ENCODE measurements around the gene AKNA. TPM values are rescaled to one million over a fixed set of nuclear protein-coding genes. Genes with fewer than 3 reads are reported as not detected.
"Not testable (repeated sequence)": the region's sequence is repeated elsewhere in the genome, so short reads cannot be mapped to it uniquely, and the experiment has no call there.

The AKNA gene
- total RNA-seq, 1 experiment from 2014 or later, result 20.6 TPM

- POLR2A ChIA-PET; H3K9me2 ChIP-seq (ENCODE audit: insufficient read depth); H3K4me3 ChIP-seq (replicated peaks in 1 of 2; ENCODE audit: low read depth in 1 of 2, low read length in 2 of 2); H3K9me3 ChIP-seq (ENCODE audit: control insufficient read depth in 1 of 2, insufficient read depth in 1 of 2, low read depth in 1 of 2, low read length in 2 of 2); DNase-seq (ENCODE audit: low read depth, low spot score); intact Hi-C loops (cut with micrococcal nuclease); H3K4me2 ChIP-seq (ENCODE audit: low read length); RAD21 ChIA-PET (ENCODE audit: low non-redundant PET in 1 of 2, low total read pairs in 2 of 2, uncharacterized antibody in 2 of 2, unreplicated experiment in 2 of 2); H3K27me3 ChIP-seq (ENCODE audit: insufficient read depth, low read length); H3K27ac ChIP-seq (ENCODE audit: low read depth, low read length); H2AFZ ChIP-seq (ENCODE audit: low read depth, low read length, poor library complexity, severe bottlenecking); ATAC-seq; H3K36me3 ChIP-seq (ENCODE audit: control insufficient read depth in 1 of 2, insufficient read depth in 2 of 2, low read length in 2 of 2); CTCF ChIA-PET; BruUV-seq (replicated peaks); H3K4me1 ChIP-seq (ENCODE audit: control insufficient read depth in 1 of 2, insufficient read depth in 2 of 2, low read length in 2 of 2); H3K79me2 ChIP-seq (ENCODE audit: insufficient read depth, low read length); H3K9ac ChIP-seq (ENCODE audit: low read length); H4K20me1 ChIP-seq (ENCODE audit: insufficient read depth): not testable (repeated sequence)
Observed at GRCh38 chr9:114322160-114322818, 65.5 kb downstream of the AKNA start.

DNA sequence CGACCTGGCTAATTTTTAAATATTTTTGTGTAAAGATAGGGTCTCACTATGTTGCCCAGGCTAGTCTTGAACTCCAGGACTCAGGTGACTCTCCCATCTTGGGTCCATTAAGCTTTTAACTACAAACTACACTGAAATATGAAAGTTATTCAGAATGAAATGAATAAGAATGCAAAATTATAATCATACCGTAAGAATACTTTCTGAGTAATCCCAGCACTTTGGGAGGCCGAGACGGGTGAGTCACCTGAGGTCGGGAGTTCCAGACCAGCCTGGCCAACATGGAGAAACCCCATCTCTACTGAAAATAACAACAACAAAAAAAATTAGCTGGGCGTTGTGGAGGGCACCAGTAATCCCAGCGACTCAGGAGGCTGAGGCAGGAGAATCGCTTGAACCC lies 66.0 kb downstream of the AKNA start:
- intact Hi-C loops (cut with micrococcal nuclease), result no loop called here
- no peak overlapping the region for H3K4me3 ChIP-seq (replicated peaks in 1 of 2; ENCODE audit: low read depth in 1 of 2, low read length in 2 of 2)
- POLR2A ChIA-PET, result no interaction called here
- RAD21 ChIA-PET (ENCODE audit: low non-redundant PET in 1 of 2, low total read pairs in 2 of 2, uncharacterized antibody in 2 of 2, unreplicated experiment in 2 of 2), result no interaction called here
- no TSS peak for BruUV-seq (replicated peaks)
- no peaks in the 10 kb centered on the region for H3K36me3 ChIP-seq (ENCODE audit: control insufficient read depth in 1 of 2, insufficient read depth in 2 of 2, low read length in 2 of 2)
- H3K4me1 ChIP-seq (ENCODE audit: control insufficient read depth in 1 of 2, insufficient read depth in 2 of 2, low read length in 2 of 2), result no peaks in the 10 kb centered on the region
- no peak overlapping the region for H3K27ac ChIP-seq (ENCODE audit: low read depth, low read length)
- ATAC-seq, result no peak
- H2AFZ ChIP-seq (ENCODE audit: low read depth, low read length, poor library complexity, severe bottlenecking), result no peak overlapping the region
- H3K9me3 ChIP-seq (ENCODE audit: control insufficient read depth in 1 of 2, insufficient read depth in 1 of 2, low read depth in 1 of 2, low read length in 2 of 2), result no peaks in the 10 kb centered on the region
- H3K9me2 ChIP-seq (ENCODE audit: insufficient read depth), result no peaks in the 10 kb centered on the region
- no peak for DNase-seq (ENCODE audit: low read depth, low spot score)
- no peak overlapping the region for H3K9ac ChIP-seq (ENCODE audit: low read length)
- H3K79me2 ChIP-seq (ENCODE audit: insufficient read depth, low read length), result no peaks in the 10 kb centered on the region
- CTCF ChIA-PET, result interaction anchor here (0.8 kb wide), 1 partner anchor 214 kb away, joined by 3 read pairs; no protein-coding TSS in a partner anchor
- no peaks in the 10 kb centered on the region for H4K20me1 ChIP-seq (ENCODE audit: insufficient read depth)
- H3K27me3 ChIP-seq (ENCODE audit: insufficient read depth, low read length), result peaks cover 3% of the 10 kb centered on the region; the same call in 1 of the 2 replicates
- H3K4me2 ChIP-seq (ENCODE audit: low read length), result no peak overlapping the region
- no peak for TF ChIP-seq CBX3 (IDR thresholded peaks at IDR 0.05; ENCODE audit: low read depth)
- no peak for TF ChIP-seq POLR2A (IDR thresholded peaks at IDR 0.05; ENCODE audit: borderline replicate concordance, extremely low read depth, insufficient read depth, insufficient read length)
- no peak for TF ChIP-seq RAD21 (IDR thresholded peaks at IDR 0.05; ENCODE audit: low read depth)
- no peak for TF ChIP-seq EZH2 (IDR thresholded peaks at IDR 0.05)
- TF ChIP-seq SRF (IDR thresholded peaks at IDR 0.05; ENCODE audit: low read depth), result no peak
- TF ChIP-seq FOSL1 (IDR thresholded peaks at IDR 0.05; ENCODE audit: low read depth), result no peak
- no peak for TF ChIP-seq YY1 (IDR thresholded peaks at IDR 0.05; ENCODE audit: extremely low read depth, insufficient replicate concordance, low read depth, low read length)
- TF ChIP-seq, protein P1, sequence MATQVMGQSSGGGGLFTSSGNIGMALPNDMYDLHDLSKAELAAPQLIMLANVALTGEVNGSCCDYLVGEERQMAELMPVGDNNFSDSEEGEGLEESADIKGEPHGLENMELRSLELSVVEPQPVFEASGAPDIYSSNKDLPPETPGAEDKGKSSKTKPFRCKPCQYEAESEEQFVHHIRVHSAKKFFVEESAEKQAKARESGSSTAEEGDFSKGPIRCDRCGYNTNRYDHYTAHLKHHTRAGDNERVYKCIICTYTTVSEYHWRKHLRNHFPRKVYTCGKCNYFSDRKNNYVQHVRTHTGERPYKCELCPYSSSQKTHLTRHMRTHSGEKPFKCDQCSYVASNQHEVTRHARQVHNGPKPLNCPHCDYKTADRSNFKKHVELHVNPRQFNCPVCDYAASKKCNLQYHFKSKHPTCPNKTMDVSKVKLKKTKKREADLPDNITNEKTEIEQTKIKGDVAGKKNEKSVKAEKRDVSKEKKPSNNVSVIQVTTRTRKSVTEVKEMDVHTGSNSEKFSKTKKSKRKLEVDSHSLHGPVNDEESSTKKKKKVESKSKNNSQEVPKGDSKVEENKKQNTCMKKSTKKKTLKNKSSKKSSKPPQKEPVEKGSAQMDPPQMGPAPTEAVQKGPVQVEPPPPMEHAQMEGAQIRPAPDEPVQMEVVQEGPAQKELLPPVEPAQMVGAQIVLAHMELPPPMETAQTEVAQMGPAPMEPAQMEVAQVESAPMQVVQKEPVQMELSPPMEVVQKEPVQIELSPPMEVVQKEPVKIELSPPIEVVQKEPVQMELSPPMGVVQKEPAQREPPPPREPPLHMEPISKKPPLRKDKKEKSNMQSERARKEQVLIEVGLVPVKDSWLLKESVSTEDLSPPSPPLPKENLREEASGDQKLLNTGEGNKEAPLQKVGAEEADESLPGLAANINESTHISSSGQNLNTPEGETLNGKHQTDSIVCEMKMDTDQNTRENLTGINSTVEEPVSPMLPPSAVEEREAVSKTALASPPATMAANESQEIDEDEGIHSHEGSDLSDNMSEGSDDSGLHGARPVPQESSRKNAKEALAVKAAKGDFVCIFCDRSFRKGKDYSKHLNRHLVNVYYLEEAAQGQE (IDR thresholded peaks at IDR 0.05; ENCODE audit: low read depth), result no peak
- TF ChIP-seq POLR2AphosphoS5 (IDR thresholded peaks at IDR 0.05; ENCODE audit: low read depth, low read length), result no peak
- TF ChIP-seq CTCF (IDR thresholded peaks at IDR 0.05 in 2 of 3, conservative IDR thresholded peaks at IDR 0.05 in 1 of 3; ENCODE audit: borderline replicate concordance in 1 of 3, insufficient read depth in 1 of 3, low read depth in 2 of 3, low read length in 2 of 3), result no peak
- no peak for TF ChIP-seq EZH2phosphoT487 (IDR thresholded peaks at IDR 0.05; ENCODE audit: borderline replicate concordance)
- TF ChIP-seq ZFX (IDR thresholded peaks at IDR 0.05), result no peak
- no peak for TF ChIP-seq TCF7L2 (IDR thresholded peaks at IDR 0.05; ENCODE audit: borderline replicate concordance, extremely low read depth, insufficient read depth, insufficient read length)
- no peak for TF ChIP-seq EGR1 (IDR thresholded peaks at IDR 0.05; ENCODE audit: low read depth)
- no peak for TF ChIP-seq ATF3 (IDR thresholded peaks at IDR 0.05)
- TF ChIP-seq CEBPB (IDR thresholded peaks at IDR 0.05; ENCODE audit: low read depth), result no peak
